Right kidney (tissue), 1 donor: ENCODE results near the gene LRRC8B.

Source experiments
- DNase-seq: peaks from one replicate; pipeline ENCODE4 v3.0.0-alpha.2; 2016

LRRC8B gene

GRCh38 chr1:89633800-89634625 lies 109.4 kb downstream of the LRRC8B start:
- DNase-seq: peak; percentile 68

- no peak for DNase-seq
Measured at GRCh38 chr1:89635825-89636815, 111.5 kb downstream of the LRRC8B start.

GRCh38 chr1:89637496-89637895 lies 112.9 kb downstream of the LRRC8B start:
- no peak for DNase-seq

- no peak for DNase-seq
Measured at GRCh38 chr1:89640440-89640839, 115.8 kb downstream of the LRRC8B start.

- DNase-seq: no peak
Measured at GRCh38 chr1:89641781-89642180, 117.2 kb downstream of the LRRC8B start.

- DNase-seq: no peak
Measured at GRCh38 chr1:89643577-89643976, 118.9 kb downstream of the LRRC8B start.

- DNase-seq: no peak
Measured at GRCh38 chr1:89644119-89644814, 119.6 kb downstream of the LRRC8B start.

- no peak for DNase-seq
Measured at GRCh38 chr1:89646259-89646658, 121.6 kb downstream of the LRRC8B start.
